CD4-positive, alpha-beta memory T cell (primary cell): ENCODE measurements around the gene MAP3K12. TPM values are rescaled to one million over a fixed set of nuclear protein-coding genes. Genes with fewer than 3 reads are reported as not detected.

Source experiments
- polyA plus RNA-seq, 2 donors: library from polyadenylated mRNA; unstranded; fragments of 300-500 nt; fragmentation: Illumina TruSeq; gene quantifications; one replicate each; pipeline ENCODE4 v1.2.3, GENCODE V29; 2021
- total RNA-seq, 2 experiments: library from RNA; stranded (reverse); gene quantifications; one replicate each; pipeline ENCODE4 v1.2.3, GENCODE V29; 2021

Gene MAP3K12
- total and polyA plus RNA-seq, 4 experiments from 2014 or later = 3.1 to 28.2 (median 16.8) TPM

Other genes starting within 250 kb of the MAP3K12 start
- under 1 TPM; 0.20 to 0.55 TPM for gene ESPL1, start 231.2 kb downstream of the MAP3K12 start, total RNA-seq
- gene ESPL1, start 231.2 kb downstream of the MAP3K12 start, polyA plus RNA-seq = under 1 TPM in 1 of 2 donors, not detected in 1; 0.16 TPM
- 100 to 1,000 TPM; 717 to 718 TPM for gene PFDN5, start 203.9 kb downstream of the MAP3K12 start, total RNA-seq
- gene PFDN5, start 203.9 kb downstream of the MAP3K12 start, polyA plus RNA-seq = 1,000 to 10,000 TPM; 1,306 to 1,410 TPM
- 10 to 100 TPM; 46.0 to 50.8 TPM for gene MYG1, start 199.8 kb downstream of the MAP3K12 start, total RNA-seq
- gene MYG1, start 199.8 kb downstream of the MAP3K12 start, polyA plus RNA-seq = 10 to 100 TPM; 62.4 to 78.2 TPM
- 10 to 100 TPM; 63.6 to 66.5 TPM for gene AAAS, start 177.8 kb downstream of the MAP3K12 start, total RNA-seq
- 10 to 100 TPM; 32.5 to 47.8 TPM for gene AAAS, start 177.8 kb downstream of the MAP3K12 start, polyA plus RNA-seq
- not detected for gene SP7, start 163.1 kb downstream of the MAP3K12 start, total RNA-seq
- gene SP7, start 163.1 kb downstream of the MAP3K12 start, polyA plus RNA-seq = not detected
- 100 to 1,000 TPM; 109 to 110 TPM for gene SP1, start 119.3 kb downstream of the MAP3K12 start, total RNA-seq
- gene SP1, start 119.3 kb downstream of the MAP3K12 start, polyA plus RNA-seq = 10 to 100 TPM in 1 of 2 donors, 1 to 10 TPM in 1; 4.3 to 10.6 TPM
- not detected for gene AMHR2, start 75.6 kb downstream of the MAP3K12 start, total RNA-seq
- not detected for gene AMHR2, start 75.6 kb downstream of the MAP3K12 start, polyA plus RNA-seq
- 100 to 1,000 TPM; 242 to 247 TPM for gene PRR13, start 57.7 kb downstream of the MAP3K12 start, total RNA-seq
- gene PRR13, start 57.7 kb downstream of the MAP3K12 start, polyA plus RNA-seq = 100 to 1,000 TPM; 545 to 843 TPM
- gene PCBP2, start 47.4 kb downstream of the MAP3K12 start, total RNA-seq = 100 to 1,000 TPM; 848 to 858 TPM
- 100 to 1,000 TPM in 1 of 2 donors, 10 to 100 TPM in 1; 88.0 to 118 TPM for gene PCBP2, start 47.4 kb downstream of the MAP3K12 start, polyA plus RNA-seq
- 10 to 100 TPM; 26.9 to 37.0 TPM for gene TARBP2, start 1.8 kb upstream of the MAP3K12 start, total RNA-seq
- gene TARBP2, start 1.8 kb upstream of the MAP3K12 start, polyA plus RNA-seq = 10 to 100 TPM; 24.5 to 33.1 TPM
- gene NPFF, start 8.0 kb upstream of the MAP3K12 start, total RNA-seq = not detected
- not detected for gene NPFF, start 8.0 kb upstream of the MAP3K12 start, polyA plus RNA-seq
- gene ATF7, start 126.9 kb upstream of the MAP3K12 start, total RNA-seq = 10 to 100 TPM; 26.8 to 35.8 TPM
- gene ATF7, start 126.9 kb upstream of the MAP3K12 start, polyA plus RNA-seq = 10 to 100 TPM; 16.3 to 16.4 TPM
- gene ATP5MC2, start 176.6 kb upstream of the MAP3K12 start, total RNA-seq = 100 to 1,000 TPM; 238 to 246 TPM
- 100 to 1,000 TPM; 519 to 581 TPM for gene ATP5MC2, start 176.6 kb upstream of the MAP3K12 start, polyA plus RNA-seq
- gene CALCOCO1, start 228.0 kb upstream of the MAP3K12 start, total RNA-seq = 100 to 1,000 TPM; 177 to 178 TPM
- 10 to 100 TPM; 77.3 to 88.3 TPM for gene CALCOCO1, start 228.0 kb upstream of the MAP3K12 start, polyA plus RNA-seq